Smooth muscle cell (in vitro differentiated cells): ENCODE data around the gene WDFY4. TPM values are rescaled to one million over a fixed set of nuclear protein-coding genes. Genes with fewer than 3 reads are reported as not detected.

Source experiments
- DNase-seq: peaks from one replicate; lab custom pipeline; 2025; ENCODE audit not compliant: unreplicated experiment; lab: John Stamatoyannopoulos, UW
- H2AFZ ChIP-seq: fragments of 200-600 bp; sonication (generic); 2 replicates; pipeline ENCODE4 v1.6.0; 2016; ENCODE audit warnings: antibody characterized with exemption, low read depth, mild to moderate bottlenecking
- H3F3A ChIP-seq: fragments of 200-600 bp; sonication (generic); 2 replicates; pipeline ENCODE4 v1.6.0; 2017; ENCODE audit warnings: antibody characterized with exemption, low read depth
- H3K27ac ChIP-seq: fragments of 200-600 bp; sonication (generic); 2 replicates; pipeline ENCODE4 v1.5.1; 2016; ENCODE audit warnings: low read depth, mild to moderate bottlenecking
- H3K27me3 ChIP-seq: fragments of 200-600 bp; sonication (generic); 2 replicates; pipeline ENCODE4 v1.6.1; 2016; ENCODE audit warnings: low read depth, mild to moderate bottlenecking
- H3K36me3 ChIP-seq: fragments of 200-600 bp; sonication (generic); 2 replicates; pipeline ENCODE4 v1.5.1; 2016; ENCODE audit warnings: low read depth
- H3K4me1 ChIP-seq: fragments of 200-600 bp; sonication (generic); 2 replicates; pipeline ENCODE4 v1.5.1; 2016; ENCODE audit warnings: low read depth
- H3K4me2 ChIP-seq: fragments of 200-600 bp; sonication (generic); 2 replicates; pipeline ENCODE4 v1.6.0; 2016; ENCODE audit warnings: mild to moderate bottlenecking
- H3K4me3 ChIP-seq: fragments of 200-600 bp; sonication (generic); 2 replicates; pipeline ENCODE4 v1.5.1; 2016; ENCODE audit warnings: mild to moderate bottlenecking
- H3K79me2 ChIP-seq: fragments of 200-600 bp; sonication (generic); 2 replicates; pipeline ENCODE4 v1.6.0; 2016; ENCODE audit warnings: low read depth, mild to moderate bottlenecking
- H3K9ac ChIP-seq: fragments of 200-600 bp; sonication (generic); 2 replicates; pipeline ENCODE4 v1.6.0; 2016; ENCODE audit warnings: low read depth
- H3K9me3 ChIP-seq: fragments of 200-600 bp; sonication (generic); replicated peaks from 2 replicates; pipeline ENCODE4 v1.5.1; 2016; ENCODE audit warnings: low read depth
- H4K20me1 ChIP-seq: fragments of 200-600 bp; sonication (generic); 2 replicates; pipeline ENCODE4 v1.6.0; 2016; ENCODE audit warnings: low read depth
- CTCF ChIP-seq: fragments of 200-600 bp; sonication (generic); IDR thresholded peaks from 2 replicates; pipeline ENCODE4 v1.5.1; 2017; ENCODE audit warnings: borderline replicate concordance, mild to moderate bottlenecking, antibody characterized with exemption; ENCODE audit not compliant: insufficient read depth, poor library complexity, severe bottlenecking
- WGBS: methylation state at CpG from one replicate; pipeline ENCODE4 v1.1.7; 2016; ENCODE audit warnings: low lambda C conversion rate; 5-methylcytosine and 5-hydroxymethylcytosine counted together
- polyA plus RNA-seq: library from polyadenylated mRNA; unstranded; fragments of >200 nt; fragmentation: Nextera tagmentation; extraction: Ambion mirVana; gene quantifications from 2 replicates; pipeline ENCODE4 v1.2.1, GENCODE V29; 2016
- total RNA-seq: library from RNA; depleted of rRNA; stranded (reverse); fragments of >200 nt; gene quantifications from 2 replicates; pipeline ENCODE4 v1.2.3, GENCODE V29; 2014

Gene WDFY4
- total and polyA plus RNA-seq, 2 experiments from 2014 or later: not detected

DNA sequence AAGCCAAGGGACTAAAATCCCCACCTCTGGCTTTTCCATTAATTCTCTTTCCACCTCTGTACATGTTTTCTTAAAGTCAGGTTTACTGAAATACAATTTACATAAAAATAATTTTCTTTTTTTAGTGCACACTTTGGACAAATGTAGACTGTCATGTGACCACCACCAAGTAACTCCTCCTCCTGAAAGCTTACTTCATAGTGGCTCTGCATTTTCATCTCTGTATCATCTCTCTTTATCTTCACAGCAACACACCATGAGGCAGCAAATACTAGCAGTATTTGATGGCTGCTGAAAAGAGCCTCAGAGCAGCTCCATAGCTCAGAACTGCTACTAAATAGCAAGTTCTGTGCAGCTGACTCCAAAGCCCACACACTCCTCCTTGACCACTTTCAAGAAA is 17.3 kb downstream of the WDFY4 start:
- Histone ChIP-seq H3K4me2 (no peak overlapping the region), H3K79me2 (no peaks in the 10 kb centered on the region), H3K9ac (no peak overlapping the region), H4K20me1 (no peaks in the 10 kb centered on the region), H3K36me3 (no peaks in the 10 kb centered on the region), H2AFZ (no peak overlapping the region), H3K27me3 (peaks cover 20% of the 10 kb centered on the region), H3F3A (no peaks in the 10 kb centered on the region), H3K9me3 (no peaks in the 10 kb centered on the region), H3K4me1 (no peaks in the 10 kb centered on the region), H3K27ac (no peak overlapping the region), H3K4me3 (no peak overlapping the region)
- DNase-seq: no peak
- no peak for TF ChIP-seq CTCF

DNA sequence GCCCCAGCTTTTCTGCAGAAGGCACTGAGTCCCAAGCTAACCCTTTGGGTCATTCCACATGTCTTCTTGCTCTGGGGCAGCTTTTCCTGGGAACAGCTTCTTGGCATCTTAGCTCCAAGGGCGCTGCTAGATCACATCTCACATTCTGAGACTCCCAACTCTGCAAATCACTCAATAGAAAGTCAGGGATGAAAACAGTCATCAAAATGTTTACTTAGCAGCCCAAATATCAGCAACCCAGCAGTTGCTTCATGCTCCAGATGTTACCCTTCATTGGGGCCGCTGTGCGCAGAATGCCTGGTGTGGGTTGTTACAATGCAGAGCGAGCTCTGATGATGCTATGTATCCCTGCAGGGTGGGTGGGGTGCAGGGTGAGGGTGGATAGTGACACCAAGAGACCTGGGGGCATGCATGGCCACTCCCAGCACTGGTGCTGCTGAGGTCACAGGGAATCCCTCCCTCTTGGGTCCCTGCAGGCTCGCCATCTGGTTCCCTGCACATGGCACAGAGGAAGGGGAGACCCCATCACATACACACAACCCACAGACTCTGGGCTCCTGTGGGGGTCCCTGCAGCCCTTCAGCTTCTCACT is 19.0 kb downstream of the WDFY4 start:
- H3K36me3 ChIP-seq: no peaks in the 10 kb centered on the region
- H3K4me2 ChIP-seq: no peak overlapping the region
- H3K9ac ChIP-seq: no peak overlapping the region
- TF ChIP-seq CTCF: no peak
- WGBS: 80% methylated on average over 5 of the region's 5 CpGs
- no peak overlapping the region for H2AFZ ChIP-seq
- H3K4me3 ChIP-seq: no peak overlapping the region
- peaks cover 20% of the 10 kb centered on the region for H3K27me3 ChIP-seq
- H4K20me1 ChIP-seq: no peaks in the 10 kb centered on the region
- H3K4me1 ChIP-seq: no peaks in the 10 kb centered on the region
- H3F3A ChIP-seq: no peaks in the 10 kb centered on the region
- H3K79me2 ChIP-seq: no peaks in the 10 kb centered on the region
- H3K27ac ChIP-seq: no peak overlapping the region
- no peaks in the 10 kb centered on the region for H3K9me3 ChIP-seq
- DNase-seq: no peak

- Histone ChIP-seq H3K79me2 (no peaks in the 10 kb centered on the region), H3F3A (no peaks in the 10 kb centered on the region), H3K9ac (no peak overlapping the region), H3K27me3 (peaks cover 20% of the 10 kb centered on the region), H3K4me2 (no peak overlapping the region), H3K4me1 (no peaks in the 10 kb centered on the region), H3K4me3 (no peak overlapping the region), H3K36me3 (no peaks in the 10 kb centered on the region), H4K20me1 (no peaks in the 10 kb centered on the region), H3K27ac (no peak overlapping the region), H2AFZ (no peak overlapping the region), H3K9me3 (no peaks in the 10 kb centered on the region)
- DNase-seq: no peak
- WGBS: 70% methylated on average over 5 of the region's 5 CpGs
- TF ChIP-seq CTCF: no peak
These were observed 19.5 kb downstream of the WDFY4 start for GRCh38 chr10:48704156-48704555.

DNA sequence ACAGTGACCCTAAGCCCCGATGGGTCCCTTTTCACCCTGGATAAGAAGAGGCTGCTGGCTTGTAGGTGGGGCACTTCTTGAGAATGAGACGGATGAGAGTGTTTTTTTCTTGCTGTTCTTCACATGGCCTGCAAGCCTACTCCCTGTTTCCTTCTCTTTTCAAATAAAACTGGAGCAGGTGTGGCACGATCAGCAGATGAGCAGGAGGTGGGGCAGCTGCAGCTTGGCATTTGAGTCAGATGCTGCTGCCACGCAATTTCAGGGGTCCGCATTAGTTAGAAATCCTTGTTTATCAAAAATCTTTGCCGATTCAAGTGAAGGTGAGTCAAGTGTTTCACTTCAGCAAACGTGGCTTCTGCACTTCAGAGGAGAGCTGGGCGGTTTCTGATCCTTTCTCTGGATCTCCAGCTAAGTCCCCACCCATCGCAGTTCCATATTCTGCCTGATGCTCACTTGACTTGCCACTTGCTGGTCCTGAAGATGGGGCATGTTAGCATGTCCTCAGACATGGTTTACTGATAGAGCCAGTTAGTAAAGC is 20.8 kb downstream of the WDFY4 start:
- H2AFZ ChIP-seq: no peak overlapping the region
- WGBS: 85% methylated on average over 9 of the region's 9 CpGs
- H3K4me3 ChIP-seq: no peak overlapping the region
- H3K4me1 ChIP-seq: no peaks in the 10 kb centered on the region
- no peak for DNase-seq
- H3K36me3 ChIP-seq: no peaks in the 10 kb centered on the region
- no peaks in the 10 kb centered on the region for H4K20me1 ChIP-seq
- H3K27ac ChIP-seq: no peak overlapping the region
- no peaks in the 10 kb centered on the region for H3K79me2 ChIP-seq
- no peaks in the 10 kb centered on the region for H3K9me3 ChIP-seq
- no peak for TF ChIP-seq CTCF
- H3K4me2 ChIP-seq: no peak overlapping the region
- H3F3A ChIP-seq: no peaks in the 10 kb centered on the region
- no peak overlapping the region for H3K9ac ChIP-seq
- H3K27me3 ChIP-seq: peaks cover 20% of the 10 kb centered on the region
